Breast epithelium (tissue), 4 donors: ENCODE results near the gene ARL4A. TPM values are rescaled to one million over a fixed set of nuclear protein-coding genes. Genes with fewer than 3 reads are reported as not detected.

Experiments used
- DNase-seq, 2 donors: peaks; one replicate each; pipeline ENCODE4 v3.0.0-alpha.2; 2019; ENCODE audit warnings: low spot score in 2 of 2
- H3K27ac ChIP-seq, 2 donors: fragments of 200-600 bp; sonication (generic) in 1 of 2; one replicate each; pipeline ENCODE4 v1.5.1; 2016 to 2019; ENCODE audit warnings: mild to moderate bottlenecking in 1 of 2
- H3K27me3 ChIP-seq, 2 donors: fragments of 200-600 bp; sonication (generic) in 1 of 2; one replicate each; pipeline versions ENCODE4 v1.5.1 to v1.6.0; 2017 to 2019; ENCODE audit warnings: control low read depth in 1 of 2, mild to moderate bottlenecking in 1 of 2
- H3K36me3 ChIP-seq: fragments of 200-600 bp; one replicate; pipeline ENCODE4 v1.5.1; 2019
- H3K4me1 ChIP-seq, 2 donors: fragments of 200-600 bp; sonication (generic); one replicate each; pipeline ENCODE4 v1.5.1; 2016 to 2019; ENCODE audit warnings: control low read depth in 1 of 2
- H3K4me3 ChIP-seq, 3 donors: fragments of 200-600 bp; sonication (generic); 1 replicate in 2 of 3; 2 replicates in 1 of 3; pipeline ENCODE4 v1.5.1; 2016 to 2019; ENCODE audit warnings: mild to moderate bottlenecking in 3 of 3, moderate library complexity in 2 of 3
- H3K9me3 ChIP-seq, 2 donors: fragments of 200-600 bp; sonication (generic) in 1 of 2; one replicate each; pipeline ENCODE4 v1.5.1; 2016 to 2019; ENCODE audit warnings: control low read depth in 1 of 2
- POLR2A ChIP-seq: fragments of 450-650 bp; IDR thresholded peaks from one replicate; pipeline ENCODE4 v1.6.1; 2016; ENCODE audit warnings: antibody characterized with exemption, mild to moderate bottlenecking, moderate library complexity
- POLR2AphosphoS5 ChIP-seq, 3 donors: sonication (generic); formaldehyde crosslinking; IDR thresholded peaks; one replicate each; pipeline ENCODE4 v1.6.1; 2017; ENCODE audit warnings: antibody characterized with exemption in 3 of 3
- intact Hi-C: fragments of 100-400 bp; cut with DNase I; formaldehyde crosslinking; loops from one replicate; pipeline ENCODE4 v1.15.1; 2023; ENCODE audit warnings: low total_unique reads
- total RNA-seq, 3 donors: library from RNA; depleted of rRNA; stranded (reverse); fragments of >200 nt; gene quantifications; one replicate each; pipeline ENCODE4 v1.1.0, GENCODE V29; 2016
- TF ChIP-seq, protein P1 (sequence below), 3 donors: fragments of 450-650 bp; IDR thresholded peaks; one replicate each; pipeline ENCODE4 v1.5.1; 2016 to 2017; ENCODE audit warnings: antibody characterized with exemption in 3 of 3, mild to moderate bottlenecking in 3 of 3, moderate library complexity in 3 of 3

ARL4A gene
- 100 to 1,000 TPM in 1 of 3 donors, 10 to 100 TPM in 2; 28.5 to 165 (median 51.1) TPM for total RNA-seq

GRCh38 chr7:12686891-12687717 is at the start of gene ARL4A:
Gene ARL4A (plus strand): TSS chr7:12687633. CDS start chr7:12688255, 622 bp downstream.
- H3K4me3 ChIP-seq: peak within 1 kb of the TSS; percentile 65 to 89 (median 86)
- H3K36me3 ChIP-seq: no peaks in the 10 kb centered on the region
- intact Hi-C loops: no loop called here
- no peaks in the 10 kb centered on the region for H3K27me3 ChIP-seq
- TF ChIP-seq POLR2AphosphoS5 (IDR thresholded peaks at IDR 0.05): peak; percentile 67 to 95 (median 74)
- TF ChIP-seq, protein P1, sequence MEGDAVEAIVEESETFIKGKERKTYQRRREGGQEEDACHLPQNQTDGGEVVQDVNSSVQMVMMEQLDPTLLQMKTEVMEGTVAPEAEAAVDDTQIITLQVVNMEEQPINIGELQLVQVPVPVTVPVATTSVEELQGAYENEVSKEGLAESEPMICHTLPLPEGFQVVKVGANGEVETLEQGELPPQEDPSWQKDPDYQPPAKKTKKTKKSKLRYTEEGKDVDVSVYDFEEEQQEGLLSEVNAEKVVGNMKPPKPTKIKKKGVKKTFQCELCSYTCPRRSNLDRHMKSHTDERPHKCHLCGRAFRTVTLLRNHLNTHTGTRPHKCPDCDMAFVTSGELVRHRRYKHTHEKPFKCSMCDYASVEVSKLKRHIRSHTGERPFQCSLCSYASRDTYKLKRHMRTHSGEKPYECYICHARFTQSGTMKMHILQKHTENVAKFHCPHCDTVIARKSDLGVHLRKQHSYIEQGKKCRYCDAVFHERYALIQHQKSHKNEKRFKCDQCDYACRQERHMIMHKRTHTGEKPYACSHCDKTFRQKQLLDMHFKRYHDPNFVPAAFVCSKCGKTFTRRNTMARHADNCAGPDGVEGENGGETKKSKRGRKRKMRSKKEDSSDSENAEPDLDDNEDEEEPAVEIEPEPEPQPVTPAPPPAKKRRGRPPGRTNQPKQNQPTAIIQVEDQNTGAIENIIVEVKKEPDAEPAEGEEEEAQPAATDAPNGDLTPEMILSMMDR (IDR thresholded peaks at IDR 0.05): peak in 1 of 3 donors; percentile 34
- TF ChIP-seq POLR2A: peak; percentile 87
- peaks cover 0 to 4% of the 10 kb centered on the region in 2 donors for H3K4me1 ChIP-seq
- DNase-seq: peak; percentile 99
- peak within 1 kb of the TSS; percentile 95 to 97 for H3K27ac ChIP-seq
- H3K9me3 ChIP-seq: no peaks in the 10 kb centered on the region

DNA sequence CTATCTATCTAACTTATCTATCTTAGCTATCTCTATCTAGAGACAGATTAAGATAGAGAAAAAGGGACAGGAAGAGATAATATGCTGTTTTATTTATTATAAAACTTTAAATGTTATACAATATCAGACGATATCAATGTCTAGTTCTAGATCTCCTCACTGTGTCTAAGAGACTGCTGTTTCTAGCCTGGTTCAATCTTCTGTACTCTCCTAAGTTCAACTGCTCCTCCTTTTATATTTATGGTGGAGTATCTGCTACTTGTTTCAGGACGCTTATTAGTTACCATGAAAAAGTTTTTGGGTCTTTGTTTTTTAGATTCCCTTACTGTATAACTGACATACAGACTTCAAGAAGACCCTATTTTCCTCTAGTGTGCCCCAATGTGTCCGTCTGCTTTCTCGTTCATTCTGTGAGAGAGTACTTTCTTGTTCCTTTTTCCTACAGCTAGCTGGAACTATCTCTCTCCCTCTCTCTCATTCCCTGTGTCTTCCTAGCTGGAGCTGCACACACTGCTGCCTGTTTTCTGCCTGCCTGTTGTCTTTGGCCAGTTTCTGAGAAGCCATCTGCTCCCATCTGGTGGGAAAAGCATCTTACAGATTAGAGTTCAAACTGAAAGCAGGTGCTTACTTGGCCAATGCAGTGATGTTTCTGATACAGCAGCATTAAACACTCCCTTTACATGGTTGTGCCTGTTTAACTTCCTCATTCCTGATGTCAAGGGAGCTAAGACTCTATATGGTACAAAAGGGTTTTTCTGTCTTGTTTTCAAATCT is 49.4 kb upstream of the ARL4A start:
- TF ChIP-seq, protein P1 (IDR thresholded peaks at IDR 0.05): no peak
- TF ChIP-seq POLR2A (no peak), POLR2AphosphoS5 (IDR thresholded peaks at IDR 0.05) (no peak)
- Histone ChIP-seq H3K4me3 (no peak overlapping the region), H3K36me3 (no peaks in the 10 kb centered on the region), H3K4me1 (peaks cover 0 to 3% of the 10 kb centered on the region in 2 donors), H3K9me3 (no peaks in the 10 kb centered on the region), H3K27ac (no peak overlapping the region), H3K27me3 (no peaks in the 10 kb centered on the region)
- intact Hi-C loops: no loop called here
- no peak for DNase-seq

GRCh38 chr7:12638851-12639456 is 48.5 kb upstream of the ARL4A start:
- Histone ChIP-seq H3K4me3 (no peak overlapping the region), H3K4me1 (peaks cover 0 to 3% of the 10 kb centered on the region in 2 donors), H3K27me3 (no peaks in the 10 kb centered on the region), H3K27ac (no peak overlapping the region), H3K9me3 (no peaks in the 10 kb centered on the region), H3K36me3 (no peaks in the 10 kb centered on the region)
- no peak for DNase-seq
- no peak for TF ChIP-seq POLR2AphosphoS5 (IDR thresholded peaks at IDR 0.05)
- TF ChIP-seq, protein P1 (IDR thresholded peaks at IDR 0.05): peak in 2 of 3 donors; percentile 51 to 53
- intact Hi-C loops: no loop called here

DNA sequence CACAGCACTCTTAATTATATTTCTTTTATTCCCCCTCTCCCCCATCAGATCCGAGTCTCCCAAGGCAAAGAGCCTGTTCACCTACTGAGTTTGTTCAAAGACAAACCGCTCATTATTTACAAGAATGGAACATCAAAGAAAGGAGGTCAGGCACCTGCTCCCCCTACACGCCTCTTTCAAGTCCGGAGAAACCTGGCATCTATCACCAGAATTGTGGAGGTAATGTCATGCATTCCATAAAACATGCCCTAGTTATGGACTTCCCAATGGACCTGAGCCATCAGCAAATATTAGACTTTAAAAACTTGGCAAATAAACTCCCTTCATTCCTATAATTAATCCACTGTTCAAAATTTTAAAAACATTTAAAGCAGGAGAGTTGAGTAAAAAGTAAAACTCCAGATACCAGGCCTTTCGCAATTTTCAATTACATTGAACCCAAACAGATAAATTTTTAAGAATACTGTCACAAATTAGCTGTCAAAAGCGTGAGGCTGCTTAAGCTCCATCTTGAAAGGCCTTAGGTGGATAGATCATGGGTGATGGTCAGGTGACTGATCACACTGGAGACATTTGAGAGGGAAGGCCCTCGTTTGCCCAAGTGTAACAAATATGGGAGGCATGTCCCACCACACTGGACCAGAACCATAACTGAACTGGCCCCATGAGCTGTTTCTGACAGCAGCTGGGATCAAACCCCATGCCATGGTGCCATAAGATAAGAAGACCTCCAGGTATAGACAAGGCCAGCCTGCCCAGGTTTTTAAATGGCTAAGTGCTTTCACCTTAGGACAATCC is 46.9 kb upstream of the ARL4A start:
- peaks cover 0 to 3% of the 10 kb centered on the region in 2 donors for H3K4me1 ChIP-seq
- no peaks in the 10 kb centered on the region for H3K9me3 ChIP-seq
- no peak overlapping the region for H3K27ac ChIP-seq
- no peaks in the 10 kb centered on the region for H3K36me3 ChIP-seq
- DNase-seq: no peak
- intact Hi-C loops: no loop called here
- H3K4me3 ChIP-seq: no peak overlapping the region
- no peak for TF ChIP-seq POLR2A
- no peak for TF ChIP-seq POLR2AphosphoS5 (IDR thresholded peaks at IDR 0.05)
- TF ChIP-seq, protein P1 (IDR thresholded peaks at IDR 0.05): no peak
- no peaks in the 10 kb centered on the region for H3K27me3 ChIP-seq
